ENCODE measurements around the gene SPPL2B.
"Not testable (repeated sequence)": the region's sequence is repeated elsewhere in the genome, so short reads cannot be mapped to it uniquely, and the experiment has no call there.

The SPPL2B gene

DNA sequence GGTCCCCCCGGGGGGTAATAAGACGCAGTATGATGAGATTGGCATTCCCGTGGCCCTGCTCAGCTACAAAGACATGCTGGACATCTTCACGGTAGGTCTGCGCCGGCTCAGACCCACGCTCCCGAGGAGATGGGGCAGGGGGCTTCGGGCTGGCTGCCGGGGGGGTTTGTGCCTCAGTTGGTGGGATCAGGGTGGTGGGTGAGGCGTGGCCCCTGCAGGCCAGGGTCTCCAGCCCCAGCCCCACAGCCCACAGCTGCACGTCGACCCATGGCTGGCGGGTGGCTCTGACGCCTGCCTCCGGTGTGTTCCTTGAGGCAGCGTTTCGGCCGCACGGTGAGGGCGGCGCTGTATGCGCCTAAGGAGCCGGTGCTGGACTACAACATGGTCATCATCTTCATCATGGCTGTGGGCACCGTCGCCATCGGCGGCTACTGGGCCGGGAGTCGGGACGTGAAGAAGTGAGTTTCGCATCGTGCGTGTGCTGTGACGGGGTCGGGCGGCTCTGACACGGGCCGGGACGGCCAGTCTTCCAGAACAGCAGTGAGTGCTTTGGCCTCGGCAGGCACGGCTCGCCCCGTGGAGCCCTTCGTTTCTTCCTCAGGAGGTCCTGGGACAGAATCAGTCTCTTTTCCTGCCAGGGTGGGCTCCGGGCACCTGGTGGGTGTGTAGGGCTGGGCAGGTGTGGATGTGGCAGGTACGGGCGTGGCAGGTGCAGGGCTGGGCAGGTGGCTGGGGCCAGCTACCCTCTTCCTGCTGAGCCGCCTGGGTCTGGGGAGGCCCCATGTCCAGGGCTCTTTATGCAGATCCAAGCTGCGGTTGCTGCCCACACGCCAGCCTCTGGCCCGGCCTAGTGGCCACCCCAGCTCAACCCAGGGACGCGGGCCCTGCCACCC lies 10.5 kb downstream of the SPPL2B start:
- no peak for DNase-seq

DNA sequence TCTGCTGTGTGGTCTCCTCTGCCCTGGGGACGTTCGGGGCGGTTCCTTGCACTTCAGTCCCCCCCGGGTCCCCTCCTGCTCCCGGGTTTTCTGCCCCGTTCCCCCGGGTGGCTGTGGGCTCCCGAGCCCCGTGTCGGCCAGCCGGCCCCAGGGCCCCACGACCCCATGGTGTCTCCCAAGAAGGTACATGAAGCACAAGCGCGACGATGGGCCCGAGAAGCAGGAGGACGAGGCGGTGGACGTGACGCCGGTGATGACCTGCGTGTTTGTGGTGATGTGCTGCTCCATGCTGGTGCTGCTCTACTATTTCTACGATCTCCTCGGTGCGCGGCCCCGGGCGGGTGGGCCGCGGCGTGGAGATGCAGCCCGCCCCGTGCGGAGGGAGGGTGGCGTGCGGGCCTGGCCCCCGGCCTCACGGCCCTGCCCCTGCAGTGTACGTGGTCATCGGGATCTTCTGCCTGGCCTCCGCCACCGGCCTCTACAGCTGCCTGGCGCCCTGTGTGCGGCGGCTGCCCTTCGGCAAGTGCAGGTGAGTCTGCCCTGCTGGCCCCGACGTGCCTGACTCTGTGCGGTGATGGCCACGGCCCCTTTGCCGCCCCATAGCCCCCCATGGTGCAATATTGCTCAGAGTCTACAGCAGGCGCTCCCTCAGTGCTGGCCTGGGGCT lies 11.3 kb downstream of the SPPL2B start:
- DNase-seq: no peak

DNA sequence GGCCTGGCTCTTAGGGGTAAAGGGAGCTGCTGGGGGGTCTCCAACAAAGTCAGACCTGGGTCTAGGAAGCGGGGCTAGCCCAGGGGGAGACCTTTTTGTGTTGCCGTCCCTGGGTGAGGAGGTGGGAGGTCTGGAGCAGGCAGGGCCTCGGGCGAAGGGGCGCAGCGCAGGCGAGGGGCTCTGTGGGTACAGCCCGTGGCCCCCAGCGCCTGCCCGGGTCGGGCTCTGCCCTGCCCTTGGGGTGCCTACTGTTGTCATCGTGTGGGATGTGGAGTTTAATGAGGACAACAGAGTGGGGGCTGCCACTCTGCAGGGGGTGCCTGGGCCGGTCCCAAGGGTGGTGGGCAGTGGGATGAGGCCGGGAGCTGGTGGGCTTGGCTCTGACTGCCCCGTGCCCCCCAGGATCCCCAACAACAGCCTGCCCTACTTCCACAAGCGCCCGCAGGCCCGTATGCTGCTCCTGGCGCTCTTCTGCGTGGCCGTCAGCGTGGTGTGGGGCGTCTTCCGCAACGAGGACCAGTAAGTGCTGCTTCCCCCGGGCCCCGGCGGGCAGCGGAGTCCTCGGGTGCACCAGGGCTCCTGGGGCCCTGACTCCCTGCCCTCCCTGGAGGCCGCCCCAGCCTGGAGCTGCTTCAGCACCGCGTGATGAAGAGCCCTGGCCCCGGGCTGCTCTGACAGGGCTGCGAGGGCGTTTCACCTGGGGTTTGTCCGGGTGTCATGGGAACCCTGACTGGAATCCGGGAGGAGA lies 12.2 kb downstream of the SPPL2B start:
- no peak for DNase-seq

DNA sequence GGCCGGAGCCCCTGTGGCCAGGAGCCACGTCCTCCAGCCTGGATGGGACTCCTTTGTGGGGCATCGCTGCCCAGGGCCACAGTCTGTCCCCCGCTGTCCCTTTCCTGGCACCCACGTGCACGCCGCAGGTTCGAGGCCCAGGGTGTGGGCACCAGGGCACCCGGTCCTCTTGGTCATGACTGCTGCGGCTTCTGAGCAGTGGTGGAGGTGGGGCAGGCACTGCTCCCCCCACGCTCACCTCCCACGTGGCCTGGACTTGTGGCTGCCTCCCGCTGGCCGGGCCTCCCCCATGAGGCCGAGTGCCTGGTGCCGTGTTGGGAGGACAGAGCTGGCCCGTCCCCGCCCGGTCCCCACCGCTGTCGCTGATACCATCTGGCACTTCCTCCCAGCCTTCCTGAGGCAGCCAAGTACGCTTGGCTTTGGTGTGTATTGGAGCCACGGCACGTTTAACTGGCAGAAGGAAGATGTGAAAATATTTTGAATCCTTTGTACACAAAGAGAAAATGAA lies 12.8 kb downstream of the SPPL2B start:
- no peak for DNase-seq

DNA sequence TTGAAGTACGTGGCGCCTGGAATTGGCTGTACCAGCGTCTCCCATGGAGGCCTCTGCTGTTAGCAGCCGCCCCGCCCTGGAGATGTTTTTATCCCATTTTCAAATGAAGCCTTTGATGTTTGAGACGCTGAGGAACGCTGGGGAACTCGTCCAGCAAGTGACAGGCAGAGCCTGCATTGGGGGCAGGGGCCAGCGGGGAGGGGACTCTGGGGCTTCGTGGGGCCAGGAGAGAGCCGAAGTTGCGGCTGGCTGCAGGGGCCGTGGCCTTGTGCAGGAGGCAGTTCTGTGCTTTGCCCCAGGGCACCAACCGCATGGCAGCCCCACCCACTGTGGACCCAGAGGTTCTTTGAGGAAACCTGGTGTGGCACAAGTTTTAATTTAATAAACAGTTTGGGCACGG lies 13.5 kb downstream of the SPPL2B start:
- no peak for DNase-seq

DNA sequence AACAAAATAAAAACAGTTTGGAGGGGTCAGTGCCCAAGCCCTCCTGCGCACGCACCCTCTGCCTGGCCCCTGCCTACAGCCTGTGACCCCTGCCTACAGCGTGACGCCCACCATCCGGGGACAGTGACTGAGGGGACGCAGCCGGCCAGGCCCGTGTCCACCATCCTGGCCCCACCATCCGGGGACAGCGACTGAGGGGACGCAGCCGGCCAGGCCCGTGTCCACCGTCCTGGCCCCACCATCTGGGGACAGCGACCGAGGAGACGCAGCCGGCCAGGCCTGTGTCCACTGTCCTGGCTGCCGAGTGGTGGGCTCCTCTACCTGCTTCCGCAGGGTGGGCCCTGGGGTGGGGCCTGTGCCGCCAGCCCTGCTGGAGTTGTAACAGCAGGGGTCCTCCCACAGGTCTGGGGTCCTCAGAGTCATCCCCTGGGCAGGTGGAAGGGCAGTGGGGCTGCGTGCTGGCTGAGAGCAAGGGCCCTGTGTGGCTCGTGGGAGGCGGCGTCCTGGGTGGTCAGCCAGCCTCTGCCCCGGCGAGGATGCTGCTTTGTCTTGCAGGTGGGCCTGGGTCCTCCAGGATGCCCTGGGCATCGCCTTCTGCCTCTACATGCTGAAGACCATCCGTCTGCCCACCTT lies 14.3 kb downstream of the SPPL2B start:
- no peak for DNase-seq

DNA sequence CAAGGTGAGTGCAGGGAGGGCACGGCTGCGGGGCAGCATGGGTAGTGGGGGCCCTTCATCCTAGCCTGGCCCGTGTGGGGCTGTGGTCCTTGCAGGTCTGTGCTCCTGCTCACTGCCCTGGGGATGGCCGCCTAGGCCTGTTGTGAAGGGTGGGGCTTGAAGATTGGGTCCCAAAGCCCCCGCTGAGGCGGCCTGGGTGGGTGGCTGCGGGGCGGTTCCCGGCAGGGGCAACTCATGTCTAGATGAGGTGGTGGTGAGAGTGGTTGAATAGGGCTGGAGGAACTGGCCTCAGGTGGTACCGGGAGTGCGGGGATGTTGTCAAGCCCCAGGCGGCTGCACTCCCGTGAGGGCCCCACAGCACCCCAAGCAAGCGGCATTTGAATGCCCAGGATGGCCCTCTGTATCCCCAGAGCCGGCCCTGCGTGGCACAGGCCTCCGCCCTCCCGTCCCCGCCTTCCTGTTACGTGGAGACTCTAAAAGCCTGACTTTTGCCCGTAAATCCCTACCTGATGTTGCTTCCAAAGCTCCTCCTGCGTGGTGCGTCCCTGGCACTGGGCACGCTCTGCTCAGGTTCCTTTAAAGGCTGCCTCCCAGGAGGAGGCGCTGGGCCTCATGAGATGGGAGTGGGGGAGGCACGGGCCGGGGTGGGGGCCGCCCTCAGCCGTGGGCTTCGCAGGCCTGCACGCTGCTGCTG lies 15.0 kb downstream of the SPPL2B start:
- no peak for DNase-seq

DNA sequence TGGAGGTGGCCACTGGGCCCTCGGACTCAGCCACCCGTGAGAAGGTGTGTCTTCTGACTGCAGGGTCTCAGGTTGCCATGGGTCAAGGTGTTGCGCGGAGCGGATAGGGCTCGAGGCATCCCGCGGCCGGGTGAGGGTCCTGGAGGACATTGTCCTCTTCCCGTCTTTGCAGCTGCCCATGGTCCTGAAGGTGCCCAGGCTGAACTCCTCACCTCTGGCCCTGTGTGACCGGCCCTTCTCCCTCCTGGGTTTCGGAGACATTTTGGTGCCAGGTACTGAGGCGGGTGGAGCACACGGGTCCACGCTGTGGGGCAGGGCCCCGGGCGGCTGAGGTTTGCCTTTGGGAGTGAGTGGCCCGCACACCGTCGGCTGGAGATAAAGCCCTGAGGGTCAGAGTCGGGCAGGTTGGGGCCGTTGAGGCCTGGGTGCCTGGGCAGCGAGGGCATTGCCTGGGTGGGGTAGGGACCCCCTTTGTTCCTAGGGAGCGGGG lies 15.9 kb downstream of the SPPL2B start:
- no peak for DNase-seq

DNA sequence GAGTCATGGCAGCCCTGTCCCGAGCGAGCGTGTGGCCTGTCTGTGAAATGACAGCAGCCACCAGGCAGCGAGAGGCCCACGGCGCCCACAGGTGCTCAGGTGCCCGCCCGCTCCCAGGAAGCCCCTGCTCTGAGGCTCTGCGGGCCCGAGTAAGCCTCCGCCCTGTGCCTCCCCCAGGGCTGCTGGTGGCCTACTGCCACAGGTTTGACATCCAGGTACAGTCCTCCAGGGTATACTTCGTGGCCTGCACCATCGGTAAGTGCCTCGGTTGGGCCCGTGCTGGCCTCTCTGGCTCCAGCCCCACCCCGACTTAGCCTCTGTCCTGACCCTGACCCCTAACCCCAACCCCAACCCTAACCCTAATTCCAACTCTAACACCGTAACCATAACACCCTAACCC lies 16.6 kb downstream of the SPPL2B start:
- no peak for DNase-seq

DNA sequence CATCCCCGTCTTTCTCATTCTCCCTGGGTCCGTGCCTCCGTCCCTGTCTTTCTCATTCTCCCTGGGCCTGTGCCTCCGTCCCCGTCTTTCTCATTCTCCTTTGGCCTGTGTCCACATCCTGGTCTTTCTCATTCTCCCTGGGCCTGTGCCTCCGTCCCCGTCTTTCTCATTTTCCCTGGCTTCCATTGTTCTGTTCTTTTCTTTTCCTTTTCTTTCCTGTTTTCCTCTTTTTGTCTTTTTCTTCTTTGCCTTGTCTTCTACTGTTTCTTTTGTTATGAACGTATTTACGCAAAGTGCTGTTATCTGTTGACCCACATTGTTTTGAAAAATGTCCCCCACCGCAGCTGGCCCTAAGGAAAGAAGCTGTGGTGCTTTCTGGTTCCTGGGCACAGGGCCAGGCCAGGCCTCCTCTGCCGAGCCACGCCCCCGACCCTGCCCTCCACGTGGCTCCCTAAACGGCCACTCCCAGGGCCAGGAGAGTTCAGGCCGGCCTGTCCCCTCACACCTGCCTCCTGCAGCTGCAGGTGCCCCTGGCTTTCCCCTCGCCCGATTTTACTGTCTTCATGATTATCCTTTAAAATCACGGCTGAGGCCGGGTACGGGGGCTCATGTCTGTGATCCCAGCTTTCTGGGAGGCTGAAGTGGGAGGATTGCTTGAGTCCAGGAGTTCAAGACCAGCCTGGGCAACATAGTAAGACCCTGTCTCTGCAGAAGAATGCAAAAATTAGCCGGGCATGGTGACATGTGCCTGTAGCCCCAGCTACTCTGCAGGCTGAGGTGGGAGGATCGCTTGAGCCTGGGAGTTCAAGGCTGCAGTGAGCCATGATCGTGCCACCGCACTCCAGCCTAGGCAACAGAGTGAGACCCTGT lies 17.5 kb downstream of the SPPL2B start:
- peak in 1 of 2 experiments; percentile 31 for DNase-seq

DNA sequence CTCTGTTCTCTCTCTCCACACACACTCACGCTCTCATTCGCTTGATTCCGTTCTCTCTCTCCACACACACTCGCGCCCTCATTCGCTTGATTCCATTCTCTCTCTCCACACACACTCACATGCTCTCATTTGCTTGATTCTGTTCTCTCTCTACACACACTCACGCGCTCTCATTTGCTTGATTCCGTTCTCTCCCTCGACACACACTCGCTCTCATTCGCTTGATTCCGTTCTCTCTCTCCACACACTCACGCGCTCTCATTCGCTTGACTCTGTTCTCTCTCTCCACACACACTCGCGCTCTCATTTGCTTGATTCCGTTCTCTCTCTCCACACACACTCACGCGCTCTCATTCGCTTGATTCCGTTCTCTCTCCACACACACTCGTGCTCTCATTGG lies 21.3 kb downstream of the SPPL2B start:
- not testable (repeated sequence) for DNase-seq

DNA sequence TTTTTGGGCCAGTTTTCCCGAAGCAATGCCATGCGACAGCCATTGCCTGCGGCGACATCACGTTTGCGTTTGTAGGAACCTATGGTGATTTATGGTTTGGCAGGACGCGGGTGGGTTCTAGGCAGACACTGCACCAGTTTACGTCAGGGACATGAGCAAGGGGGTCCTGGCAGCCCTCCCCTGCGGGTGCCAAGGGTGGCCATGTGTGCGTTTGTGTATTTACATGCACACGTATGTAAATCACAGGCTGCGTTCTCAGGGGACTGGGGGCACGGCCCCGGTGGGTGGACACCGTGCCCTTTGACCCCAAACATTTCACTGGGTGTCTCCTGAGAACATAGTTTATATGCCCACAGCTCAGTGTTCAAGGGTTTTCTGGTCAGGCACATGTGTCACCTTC lies 22.2 kb downstream of the SPPL2B start:
- no peak for DNase-seq

DNA sequence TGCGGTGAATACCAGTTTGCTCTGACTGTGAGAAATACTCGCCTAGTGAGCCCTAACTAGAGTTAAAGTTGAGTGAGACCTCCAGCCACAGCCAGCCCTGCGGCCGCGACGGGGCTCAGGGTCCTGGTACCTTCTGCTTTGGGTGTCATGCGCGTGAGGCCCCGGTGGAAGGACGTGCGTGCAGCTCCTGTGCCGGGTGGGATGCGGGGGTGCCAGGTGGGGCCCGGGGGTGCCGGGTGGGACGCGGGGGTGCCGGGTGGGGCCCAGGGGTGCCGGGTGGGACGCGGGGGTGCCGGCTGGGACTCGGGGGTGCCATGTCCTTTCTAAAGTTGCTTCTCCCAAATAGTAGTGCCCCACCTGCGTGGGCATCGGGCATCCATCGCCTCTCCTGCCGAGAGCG lies 23.1 kb downstream of the SPPL2B start:
- DNase-seq: no peak

DNA sequence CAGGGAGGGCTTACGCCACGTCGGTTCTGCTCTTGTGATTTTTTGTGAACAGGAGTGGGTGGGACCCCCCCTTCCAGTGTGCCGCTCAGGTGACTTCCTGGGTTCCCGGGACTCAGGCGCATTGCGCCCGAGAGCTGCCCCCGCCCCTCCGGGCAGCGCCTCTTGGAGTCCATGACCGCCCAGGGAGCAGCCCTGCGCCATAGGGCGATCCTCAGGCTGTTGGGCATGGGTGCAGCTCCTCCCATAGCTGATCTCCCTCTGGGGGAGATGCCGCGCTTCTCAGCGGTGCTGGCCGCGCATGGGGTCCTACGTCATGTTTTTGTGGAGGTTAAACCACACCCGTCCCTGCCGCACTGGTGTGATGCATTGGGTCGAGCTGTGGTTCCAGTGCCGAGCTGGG lies 23.6 kb downstream of the SPPL2B start:
- no peak for DNase-seq

DNA sequence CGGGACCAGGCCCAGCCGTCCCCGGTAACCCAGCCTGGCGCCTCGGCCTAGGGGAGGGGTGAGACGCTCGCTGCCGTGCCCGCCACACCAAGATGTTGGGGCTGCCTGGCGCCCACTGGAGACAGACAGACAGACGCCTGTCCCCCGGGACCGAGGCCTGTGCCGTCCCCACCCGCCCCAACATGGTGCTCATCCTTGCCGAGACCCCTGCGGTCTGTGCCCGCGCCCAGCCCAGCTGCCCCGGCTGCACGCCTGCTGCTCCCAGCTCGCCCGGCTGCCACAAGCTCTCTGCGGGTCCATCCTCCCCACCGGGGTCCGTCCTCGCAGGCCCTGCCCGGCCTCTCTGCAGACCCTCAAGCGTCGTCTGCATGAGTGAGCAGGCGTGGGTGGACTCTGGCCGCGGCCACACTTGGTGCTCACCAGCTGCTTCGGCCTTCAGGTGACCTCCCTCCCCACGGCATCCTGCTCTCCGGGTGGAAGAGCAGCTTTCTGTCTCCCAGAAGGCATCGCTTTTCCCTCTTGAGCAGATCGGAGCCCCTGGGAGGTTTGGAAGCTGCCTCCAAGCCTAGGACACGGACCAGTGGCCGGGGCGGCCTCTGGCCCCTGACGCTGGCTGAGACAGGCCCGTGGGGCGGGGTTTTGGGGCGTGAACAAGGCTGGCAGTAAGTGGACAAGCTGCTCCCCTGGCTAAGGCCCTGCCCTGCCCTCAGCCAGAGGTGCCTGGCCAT lies 24.8 kb downstream of the SPPL2B start:
- DNase-seq: no peak

DNA sequence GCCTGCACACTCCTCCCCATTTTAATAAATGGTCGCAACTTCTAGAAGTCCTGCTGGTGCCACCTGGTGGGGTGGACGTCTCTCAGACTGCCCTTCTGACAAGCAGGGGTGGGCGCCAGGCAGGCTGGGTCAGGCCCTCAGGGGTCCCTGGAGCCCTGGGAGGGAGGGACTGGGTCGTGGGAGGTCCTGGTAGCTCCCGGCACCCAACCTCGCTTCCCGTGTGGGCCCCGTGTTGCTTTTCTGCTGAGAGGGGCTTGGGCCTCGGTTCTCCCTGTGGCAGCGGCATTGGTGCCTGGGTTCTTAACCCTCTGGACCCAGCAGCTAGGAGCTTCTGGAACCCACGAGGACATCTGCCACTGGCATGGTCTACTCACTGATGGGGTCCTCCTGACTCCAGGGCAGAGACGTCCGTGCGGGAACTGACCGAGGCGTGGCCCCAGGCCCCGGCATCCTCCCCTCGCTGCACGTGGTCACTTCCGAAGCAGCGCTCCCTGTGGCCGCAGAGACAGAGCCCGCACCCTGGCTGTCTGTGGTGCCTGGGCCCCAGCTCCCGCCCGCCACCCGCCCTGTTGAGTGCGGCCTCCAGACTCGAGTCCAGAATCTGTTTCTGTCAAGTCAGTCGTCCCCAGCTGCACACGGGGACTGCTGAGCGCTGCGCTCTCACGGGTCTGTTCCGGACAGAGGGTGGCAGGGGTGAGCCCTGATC lies 25.6 kb downstream of the SPPL2B start:
- no peak for DNase-seq

DNA sequence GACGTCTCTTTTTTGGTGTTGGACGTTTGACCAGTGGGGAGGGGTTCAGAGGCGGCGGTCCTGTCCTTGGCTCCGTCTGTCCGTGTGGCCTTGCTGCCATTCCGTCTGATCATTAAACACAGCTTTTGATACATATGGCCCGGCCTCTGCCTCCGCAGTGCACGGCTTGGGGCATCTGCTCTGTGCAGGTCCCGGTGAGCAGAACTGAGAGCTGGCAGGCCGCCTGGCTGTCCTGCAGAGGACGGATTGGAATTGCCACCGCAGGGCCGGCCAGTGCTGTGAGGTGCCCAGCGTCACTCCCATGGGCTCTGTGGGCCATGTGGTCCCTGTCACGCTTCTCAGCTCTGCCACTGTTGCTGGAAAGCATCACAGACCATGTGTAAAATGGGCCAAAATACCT lies 26.2 kb downstream of the SPPL2B start:
- DNase-seq: no peak

DNA sequence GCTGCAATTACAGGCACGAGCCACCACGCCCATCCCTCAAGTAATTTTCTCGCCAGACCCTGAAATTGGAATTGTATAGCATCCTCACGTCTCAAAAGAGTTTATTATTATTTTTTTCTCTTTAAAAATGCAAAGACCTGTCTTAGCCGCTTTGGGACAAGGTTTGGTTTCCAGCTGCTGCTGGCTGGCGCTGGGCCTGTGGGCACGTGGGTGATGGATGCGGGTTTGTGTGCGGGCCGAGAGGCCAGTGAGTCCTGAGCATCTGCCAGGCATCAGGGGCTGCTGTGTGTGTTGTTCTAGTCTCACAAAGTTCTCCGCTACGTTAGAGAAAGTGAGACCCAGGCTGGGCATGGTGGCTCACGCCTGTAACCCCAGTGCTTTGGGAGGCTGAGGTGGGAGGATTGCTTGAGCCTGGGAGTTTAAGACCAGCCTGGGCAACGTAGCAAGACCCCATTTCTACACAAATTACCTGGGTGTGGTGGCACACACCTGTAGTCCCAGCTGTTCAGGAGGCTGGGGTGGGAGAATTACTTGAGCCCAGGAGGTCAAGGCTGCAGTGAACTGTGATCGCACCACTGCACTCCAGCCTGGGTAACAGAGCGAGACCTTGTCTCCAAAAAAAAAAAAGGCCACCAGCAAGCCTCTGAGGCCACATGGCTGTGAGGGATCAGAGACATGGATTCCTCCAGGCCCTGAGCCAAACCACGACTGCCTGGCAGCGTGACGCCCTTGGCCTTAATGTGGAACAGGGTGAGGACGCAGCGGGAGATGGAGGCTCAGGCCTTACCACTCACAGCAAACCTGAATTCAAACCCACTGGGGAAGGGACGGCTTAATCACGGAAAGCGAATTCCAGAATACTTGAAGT lies 26.9 kb downstream of the SPPL2B start:
- DNase-seq: no peak

All from NCI-H187 (cell line).